GM10266 (cell line): ENCODE measurements around the gene PCYT2.

ENCODE experiments used
- DNase-seq: peaks from one replicate; pipeline ENCODE4 v3.0.0; 2012; ENCODE audit errors: extremely low spot score
- TF ChIP-seq, protein P1 (sequence below): IDR thresholded peaks from 2 replicates; pipeline ENCODE4 v1.5.1; 2012; ENCODE audit warnings: mild to moderate bottlenecking, low read depth; ENCODE audit not compliant: control insufficient read depth, insufficient read depth; ENCODE audit errors: missing control alignments

The PCYT2 gene

DNA sequence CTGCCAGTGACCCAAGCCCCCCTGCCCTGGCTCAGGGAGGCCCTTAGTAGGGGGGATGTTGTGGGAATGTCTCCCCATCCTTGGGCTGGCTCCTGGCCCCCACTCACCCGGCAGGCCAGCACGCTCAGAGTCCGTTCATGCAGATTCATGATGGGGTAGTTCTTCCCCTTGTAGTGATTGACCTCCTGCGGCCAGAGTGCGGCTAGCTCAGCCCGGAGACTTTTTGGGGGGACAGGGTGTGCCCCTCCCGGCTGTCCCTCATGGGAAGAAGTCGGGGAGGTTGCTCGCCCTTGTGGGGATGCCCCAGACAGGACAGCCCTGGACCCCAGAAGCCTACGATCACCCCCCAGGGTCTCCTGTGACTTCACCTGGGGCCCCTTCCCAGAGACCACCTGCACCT is 5.2 kb downstream of the PCYT2 start:
- TF ChIP-seq, protein P1, sequence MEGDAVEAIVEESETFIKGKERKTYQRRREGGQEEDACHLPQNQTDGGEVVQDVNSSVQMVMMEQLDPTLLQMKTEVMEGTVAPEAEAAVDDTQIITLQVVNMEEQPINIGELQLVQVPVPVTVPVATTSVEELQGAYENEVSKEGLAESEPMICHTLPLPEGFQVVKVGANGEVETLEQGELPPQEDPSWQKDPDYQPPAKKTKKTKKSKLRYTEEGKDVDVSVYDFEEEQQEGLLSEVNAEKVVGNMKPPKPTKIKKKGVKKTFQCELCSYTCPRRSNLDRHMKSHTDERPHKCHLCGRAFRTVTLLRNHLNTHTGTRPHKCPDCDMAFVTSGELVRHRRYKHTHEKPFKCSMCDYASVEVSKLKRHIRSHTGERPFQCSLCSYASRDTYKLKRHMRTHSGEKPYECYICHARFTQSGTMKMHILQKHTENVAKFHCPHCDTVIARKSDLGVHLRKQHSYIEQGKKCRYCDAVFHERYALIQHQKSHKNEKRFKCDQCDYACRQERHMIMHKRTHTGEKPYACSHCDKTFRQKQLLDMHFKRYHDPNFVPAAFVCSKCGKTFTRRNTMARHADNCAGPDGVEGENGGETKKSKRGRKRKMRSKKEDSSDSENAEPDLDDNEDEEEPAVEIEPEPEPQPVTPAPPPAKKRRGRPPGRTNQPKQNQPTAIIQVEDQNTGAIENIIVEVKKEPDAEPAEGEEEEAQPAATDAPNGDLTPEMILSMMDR = no peak
- no peak for DNase-seq

GRCh38 chr17:81905424-81905875 is 5.7 kb downstream of the PCYT2 start:
- TF ChIP-seq, protein P1 = no peak
- no peak for DNase-seq

- TF ChIP-seq, protein P1 = no peak
- no peak for DNase-seq
Observed at GRCh38 chr17:81904600-81905423, 6.4 kb downstream of the PCYT2 start.

DNA sequence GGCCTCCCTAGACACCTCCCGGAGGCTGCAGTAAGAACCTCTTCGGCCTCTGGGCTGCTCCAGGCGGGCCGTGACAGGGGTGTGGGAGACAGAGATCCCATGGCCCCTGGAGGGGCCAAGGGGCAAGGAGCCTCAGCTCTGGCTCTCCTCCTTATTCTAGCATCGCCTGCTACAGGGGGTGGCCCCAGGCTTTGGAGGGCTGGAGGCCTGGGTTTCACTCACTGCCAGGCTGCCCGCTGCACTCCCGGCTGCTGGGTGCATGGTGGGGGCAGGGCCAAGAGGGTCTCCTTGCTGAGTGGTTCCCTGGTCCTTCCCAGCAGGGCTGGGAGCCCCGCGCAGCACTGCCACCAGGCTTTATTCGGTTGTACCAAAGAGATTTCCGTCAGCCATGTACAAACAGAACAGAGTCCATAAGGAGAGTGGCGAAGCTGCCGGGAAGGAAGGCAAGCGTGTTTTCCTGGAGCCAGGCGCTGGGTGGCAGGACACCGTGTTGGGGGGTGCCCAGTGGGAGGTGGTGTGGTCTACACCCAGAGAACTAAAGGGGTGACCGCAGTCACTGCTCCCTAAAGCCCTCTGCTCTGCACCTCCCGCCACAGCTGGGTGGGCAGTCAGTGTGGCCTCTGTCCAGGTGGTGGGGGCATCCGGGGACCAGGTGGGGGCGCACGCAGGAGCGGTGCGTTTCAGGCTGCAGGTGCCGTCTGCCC is 7.2 kb downstream of the PCYT2 start:
- DNase-seq = no peak
- TF ChIP-seq, protein P1 = no peak

DNA sequence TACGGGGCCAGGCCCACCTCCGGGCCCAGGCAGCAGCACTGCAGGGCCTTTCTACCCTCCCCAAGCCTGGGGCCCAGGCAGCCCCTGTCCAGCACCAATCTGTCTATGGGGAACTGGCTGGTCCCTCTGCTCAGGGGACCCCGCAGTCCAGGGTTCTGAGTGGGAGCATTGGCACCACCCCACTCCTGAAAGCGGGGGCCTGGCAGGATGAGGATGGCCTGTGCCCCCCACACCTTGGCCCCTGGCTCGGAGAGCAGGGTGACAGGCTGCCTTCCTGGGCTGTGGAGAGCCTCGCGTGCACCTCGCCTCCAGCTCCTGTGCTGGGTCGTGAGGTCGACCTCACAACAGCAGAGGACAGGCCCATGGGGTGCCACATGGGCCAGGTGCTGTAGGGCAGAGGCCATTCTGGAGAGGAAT is 7.8 kb downstream of the PCYT2 start:
- DNase-seq = no peak
- TF ChIP-seq, protein P1 = no peak

- DNase-seq = no peak
Observed at GRCh38 chr17:81902653-81903414, 8.4 kb downstream of the PCYT2 start.

More at GRCh38 chr17:81902653-81903414, 8.4 kb downstream of the PCYT2 start:
- TF ChIP-seq, protein P1 = no peak
